ENCODE data around the gene PTH1R.

The PTH1R gene

DNA sequence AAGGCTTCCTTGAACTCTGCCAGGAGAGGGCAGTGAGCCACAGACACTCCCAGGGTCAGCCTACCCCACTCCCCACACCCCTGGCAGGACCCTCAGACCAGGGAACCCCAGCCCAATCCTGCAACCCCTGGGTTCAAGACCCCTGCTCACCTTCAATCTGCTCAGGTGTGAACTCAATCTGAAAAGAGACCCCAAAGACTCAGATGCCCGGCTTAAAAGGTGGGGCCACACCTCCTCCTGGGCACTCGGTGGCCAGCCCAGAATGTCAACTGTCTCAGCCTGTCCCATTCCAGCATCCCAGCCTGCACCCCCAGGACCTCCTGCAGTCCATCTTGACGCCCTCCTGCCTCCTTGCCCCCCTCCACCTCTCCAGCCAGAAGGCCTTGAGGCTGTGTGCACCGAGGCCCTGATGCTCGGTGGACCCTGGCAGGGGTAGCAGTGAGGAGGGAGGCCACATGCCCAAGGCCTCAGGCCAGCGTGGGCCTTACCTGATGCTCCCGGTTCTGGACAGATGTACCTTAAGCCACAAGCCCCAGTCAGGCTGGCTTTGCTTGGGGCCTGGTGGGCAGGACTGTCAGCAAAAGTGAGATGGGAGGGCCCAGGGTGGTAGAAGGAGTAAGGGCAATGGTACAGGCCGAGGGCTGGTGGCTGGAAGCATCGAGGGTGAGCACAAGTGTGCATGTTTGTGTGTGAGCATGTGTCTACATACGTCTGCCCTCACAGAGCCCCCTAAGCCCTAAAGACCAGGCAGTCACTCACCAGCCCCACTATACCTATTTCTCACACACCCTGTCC is 16.5 kb upstream of the PTH1R start:
- no peaks in the 10 kb centered on the region for H3K9me3 ChIP-seq (replicated peaks in 1 of 11)
- no peaks in the 10 kb centered on the region; a peak in 2 of 22 replicates for H4K20me1 ChIP-seq
- peak overlapping the region in 7 of 11 experiments; percentile 7 to 52 (median 37); a peak in 10 of 22 replicates for H3K27ac ChIP-seq
- no peak for TF ChIP-seq Cebpa-rat (IDR thresholded peaks at IDR 0.05)
- no peaks in the 10 kb centered on the region for H3K27me3 ChIP-seq
- H3K4me1 ChIP-seq: peaks cover 7 to 48% (median 33%) of the 10 kb centered on the region in 10 experiments; a peak in 19 of 20 replicates
- peak overlapping the region in 9 of 11 experiments; percentile 50 to 80 (median 71); a peak in 19 of 22 replicates for H3K4me2 ChIP-seq
- no peaks in the 10 kb centered on the region for H3K36me3 ChIP-seq
- no peak overlapping the region for H3K4me3 ChIP-seq
- peak overlapping the region in 1 of 11 experiments; percentile 41; a peak in 1 of 22 replicates for H3K9ac ChIP-seq

DNA sequence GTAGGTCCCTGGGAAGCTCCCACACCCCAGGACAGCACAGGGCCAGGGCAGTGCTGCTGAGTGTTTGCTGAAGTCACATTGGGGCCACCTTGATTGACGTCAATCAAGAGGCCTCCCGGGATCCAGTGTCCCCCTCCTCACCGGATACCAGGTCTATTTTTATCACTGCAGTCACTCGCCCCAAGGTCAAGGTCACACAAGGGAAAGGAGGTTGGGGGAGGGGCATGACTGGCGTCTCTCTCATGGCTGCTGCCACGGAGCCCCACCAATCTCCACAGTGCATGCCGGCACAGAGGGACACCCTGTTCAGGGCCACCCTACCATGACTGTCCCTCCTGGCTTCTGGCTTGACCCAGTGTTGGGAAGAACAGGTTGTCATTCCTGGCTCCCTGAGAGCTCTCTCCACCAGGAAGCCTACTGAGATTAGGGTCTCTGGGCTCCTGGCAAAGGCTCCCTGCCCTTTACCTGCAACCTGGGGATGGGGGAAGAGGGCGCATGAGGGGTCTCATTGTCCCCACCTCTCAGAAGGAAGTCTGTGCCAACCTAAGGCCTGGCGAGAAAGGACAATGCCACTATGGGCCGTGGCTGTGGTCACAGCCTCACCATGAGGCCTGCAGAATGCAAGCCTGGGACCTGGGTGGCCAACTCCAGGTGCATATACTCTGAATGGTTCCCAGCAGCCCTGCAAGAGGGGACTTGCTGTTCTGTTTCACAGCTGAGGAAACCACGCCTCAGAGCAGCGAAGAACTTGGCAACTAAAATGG is 15.7 kb upstream of the PTH1R start:
- no peaks in the 10 kb centered on the region for H3K27me3 ChIP-seq
- H3K9ac ChIP-seq: peak overlapping the region in 1 of 11 experiments; percentile 41; a peak in 1 of 22 replicates
- H3K27ac ChIP-seq: peak overlapping the region in 7 of 11 experiments; percentile 7 to 52 (median 37); a peak in 11 of 22 replicates
- no peaks in the 10 kb centered on the region for H3K9me3 ChIP-seq (replicated peaks in 1 of 11)
- TF ChIP-seq Cebpa-rat (IDR thresholded peaks at IDR 0.05): no peak
- H4K20me1 ChIP-seq: no peaks in the 10 kb centered on the region; a peak in 2 of 22 replicates
- H3K4me3 ChIP-seq: no peak overlapping the region
- H3K4me2 ChIP-seq: peak overlapping the region in 10 of 11 experiments; percentile 26 to 80 (median 70); a peak in 20 of 22 replicates
- peaks cover 7 to 48% (median 33%) of the 10 kb centered on the region in 10 experiments; a peak in 19 of 20 replicates for H3K4me1 ChIP-seq
- H3K36me3 ChIP-seq: no peaks in the 10 kb centered on the region

DNA sequence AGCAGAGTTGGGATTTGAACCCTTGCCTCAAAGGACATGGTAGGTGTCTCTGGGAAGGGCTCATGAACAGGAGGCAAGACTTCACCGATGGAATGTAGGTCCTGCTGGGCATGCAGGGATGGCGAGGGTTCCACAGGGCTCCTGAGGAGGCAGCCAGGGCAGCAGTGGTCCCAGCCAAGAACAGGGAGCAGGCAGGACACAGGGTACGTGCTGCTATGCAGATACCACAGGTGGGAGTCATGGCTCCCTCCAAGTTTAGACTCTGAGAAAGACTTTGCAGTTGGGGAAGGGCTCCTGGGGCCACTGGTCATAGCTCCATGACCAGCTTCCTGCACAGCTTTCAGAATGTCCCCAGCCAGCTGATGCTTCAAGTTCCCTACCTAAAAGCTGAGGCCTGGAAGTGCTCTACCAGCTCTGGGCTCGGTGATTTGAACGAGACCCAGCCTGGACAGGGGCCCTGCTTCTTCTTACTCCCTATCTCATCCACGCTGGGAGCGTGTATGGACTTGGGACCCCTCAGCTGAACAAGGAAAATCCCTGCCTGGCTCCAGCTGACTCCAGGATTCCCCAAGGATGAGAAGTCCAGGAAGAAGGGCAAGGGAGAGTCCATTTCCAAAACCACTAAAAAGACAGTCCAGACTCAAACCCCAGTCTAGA is 15.0 kb upstream of the PTH1R start:
- TF ChIP-seq Cebpa-rat (IDR thresholded peaks at IDR 0.05): no peak
- Histone ChIP-seq H3K4me2 (peak overlapping the region in 9 of 11 experiments; percentile 50 to 80 (median 71); a peak in 18 of 22 replicates), H3K4me1 (peaks cover 7 to 55% (median 36%) of the 10 kb centered on the region in 10 experiments; a peak in 19 of 20 replicates), H3K27me3 (no peaks in the 10 kb centered on the region), H3K9ac (no peak overlapping the region), H3K4me3 (no peak overlapping the region), H4K20me1 (no peaks in the 10 kb centered on the region; a peak in 2 of 22 replicates), H3K27ac (peak overlapping the region in 3 of 11 experiments; percentile 13 to 52 (median 43); a peak in 3 of 22 replicates), H3K9me3 (replicated peaks in 1 of 11) (no peaks in the 10 kb centered on the region), H3K36me3 (no peaks in the 10 kb centered on the region)

DNA sequence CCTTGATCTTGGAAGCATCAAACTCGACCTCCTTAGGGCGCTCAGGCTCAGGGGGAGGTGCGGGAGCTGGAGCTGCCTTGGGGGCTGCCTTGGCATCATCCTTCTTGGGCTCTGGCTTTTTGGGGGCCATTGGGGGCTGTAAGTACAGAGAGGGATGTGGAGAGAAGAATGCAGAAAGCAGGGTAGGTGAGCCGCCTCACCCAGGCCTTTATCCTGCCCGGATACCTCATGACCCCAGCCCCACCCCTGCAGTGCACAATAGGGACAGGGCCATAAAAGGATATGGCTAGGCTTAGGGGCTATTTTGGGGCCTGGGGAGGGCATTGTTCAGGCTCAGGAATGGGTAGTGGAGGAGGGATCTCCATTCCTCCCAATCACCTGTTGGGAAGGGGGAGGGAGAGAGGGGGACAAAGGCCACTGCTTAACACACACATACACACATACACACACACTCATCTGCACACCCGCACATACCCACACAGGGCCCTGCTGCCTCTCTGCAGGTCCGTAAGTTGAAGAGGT is 14.2 kb upstream of the PTH1R start, which contains the start of gene MYL3:
MYL3 (minus strand) TSS at position 184 of the 522 bp plus-strand sequence; CDS start at position 130, 54 bp downstream.
- Histone ChIP-seq H3K4me1 (peaks cover 7 to 63% (median 44%) of the 10 kb centered on the region in 10 experiments; a peak in 19 of 20 replicates), H3K9me3 (replicated peaks in 1 of 11) (no peaks in the 10 kb centered on the region), H4K20me1 (no peaks in the 10 kb centered on the region; a peak in 1 of 22 replicates), H3K4me2 (peak within 1 kb of the TSS in 9 of 11 experiments; percentile 50 to 80 (median 71); a peak in 17 of 22 replicates), H3K9ac (peak within 1 kb of the TSS in 3 of 11 experiments; percentile 2 to 29 (median 24); a peak in 3 of 22 replicates), H3K27ac (peak within 1 kb of the TSS in 4 of 11 experiments; percentile 13 to 52 (median 28); a peak in 3 of 22 replicates), H3K27me3 (no peaks in the 10 kb centered on the region), H3K36me3 (no peaks in the 10 kb centered on the region), H3K4me3 (no peak within 1 kb of the TSS)
- TF ChIP-seq Cebpa-rat (IDR thresholded peaks at IDR 0.05): no peak

DNA sequence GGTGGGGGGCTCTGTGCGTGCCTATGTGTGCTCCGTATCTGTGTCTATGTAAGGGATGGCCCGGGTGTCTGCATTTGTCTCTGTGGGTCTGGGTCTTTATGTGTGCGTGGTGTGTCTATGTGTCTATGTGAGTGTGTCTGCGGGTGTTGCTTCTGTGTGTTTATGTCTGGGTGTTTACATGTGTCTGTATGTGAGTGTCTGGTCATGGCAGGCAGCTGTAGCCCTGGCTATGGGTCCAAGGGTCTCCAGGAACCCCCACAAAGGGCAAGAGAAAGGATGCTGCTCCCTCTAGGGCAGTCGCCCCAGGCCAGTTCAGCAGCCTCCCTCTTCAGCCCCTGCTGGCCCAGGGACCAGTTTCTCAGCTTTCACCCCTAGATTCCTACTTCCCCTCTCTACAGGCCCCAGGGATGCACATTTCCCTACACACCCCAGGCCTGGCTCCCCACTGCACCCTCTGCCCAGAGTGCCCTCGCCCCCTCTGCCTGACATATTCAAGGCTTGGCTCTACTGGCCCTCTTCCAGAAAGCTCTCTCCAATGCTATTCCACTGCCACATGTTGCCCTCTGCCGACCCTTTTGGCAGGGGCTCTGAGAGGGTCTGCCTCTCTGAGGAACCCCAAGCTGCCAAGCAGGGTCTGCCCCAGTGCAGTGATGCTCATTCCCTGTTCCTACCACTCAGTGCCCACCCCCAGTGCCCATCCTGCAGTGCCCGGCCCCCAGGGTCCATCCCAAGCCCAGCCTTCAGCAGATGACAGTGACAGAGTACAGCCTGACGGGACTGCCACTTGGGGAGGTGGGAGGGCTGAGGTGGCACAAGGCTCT is 13.2 kb upstream of the PTH1R start:
- no peak for TF ChIP-seq Cebpa-rat (IDR thresholded peaks at IDR 0.05)
- H3K27me3 ChIP-seq: no peaks in the 10 kb centered on the region
- peak overlapping the region in 6 of 11 experiments; percentile 18 to 50 (median 36); a peak in 7 of 22 replicates for H3K4me2 ChIP-seq
- H3K9ac ChIP-seq: peak overlapping the region in 4 of 11 experiments; percentile 2 to 38 (median 26); a peak in 3 of 22 replicates
- no peaks in the 10 kb centered on the region for H3K36me3 ChIP-seq
- H3K4me1 ChIP-seq: peaks cover 7 to 72% (median 54%) of the 10 kb centered on the region in 10 experiments; a peak in 19 of 20 replicates
- H3K9me3 ChIP-seq (replicated peaks in 1 of 11): no peaks in the 10 kb centered on the region
- no peak overlapping the region for H3K4me3 ChIP-seq
- H3K27ac ChIP-seq: peak overlapping the region in 4 of 11 experiments; percentile 11 to 48 (median 28); a peak in 4 of 22 replicates
- H4K20me1 ChIP-seq: no peaks in the 10 kb centered on the region; a peak in 1 of 22 replicates

DNA sequence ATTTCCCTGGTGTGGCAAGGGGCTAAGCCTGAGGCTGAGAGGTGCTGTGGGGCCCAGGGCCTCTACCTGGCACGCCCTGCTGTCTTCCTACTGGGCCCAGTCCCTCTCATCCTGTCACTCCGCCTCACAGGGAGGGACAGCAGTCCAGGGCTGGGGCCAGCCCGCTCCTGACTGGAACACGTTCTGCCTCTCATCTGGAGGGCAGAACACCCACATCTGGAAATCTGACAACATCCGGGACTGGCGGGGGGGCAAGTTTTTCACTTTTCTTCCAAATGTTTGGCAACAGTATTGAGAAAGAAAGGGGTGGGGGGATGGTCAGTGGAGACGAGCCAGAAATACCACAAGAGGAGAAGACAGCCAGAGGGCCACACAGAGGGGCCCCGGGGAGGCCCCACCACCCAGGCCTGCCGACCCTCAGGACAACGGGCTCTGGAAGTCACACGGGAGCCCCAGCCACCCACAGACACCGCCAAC is 12.5 kb upstream of the PTH1R start:
- no peak for TF ChIP-seq Cebpa-rat (IDR thresholded peaks at IDR 0.05)
- H3K27ac ChIP-seq: peak overlapping the region in 6 of 11 experiments; percentile 7 to 48 (median 21); a peak in 7 of 22 replicates

DNA sequence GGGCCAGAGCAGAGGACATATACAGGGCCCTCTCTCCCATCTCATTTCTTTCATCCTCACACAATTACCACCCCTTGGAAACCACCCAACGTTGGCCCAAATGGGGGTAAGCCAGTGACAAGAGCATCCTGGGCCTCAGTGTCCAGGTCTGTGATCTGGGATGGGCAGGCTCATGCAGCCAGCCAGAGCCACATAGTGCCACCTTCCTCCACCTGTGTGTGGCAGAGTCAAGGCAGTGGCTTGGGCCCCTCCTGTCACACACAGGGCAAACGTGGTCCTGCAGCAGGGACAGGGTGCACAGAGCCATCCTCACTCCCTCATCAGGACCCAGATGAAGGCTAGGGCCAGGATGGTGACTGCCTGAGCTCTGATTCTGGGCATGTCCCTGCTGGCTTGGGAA is 12.0 kb upstream of the PTH1R start:
- TF ChIP-seq Cebpa-rat (IDR thresholded peaks at IDR 0.05): no peak
- peak overlapping the region in 4 of 11 experiments; percentile 11 to 48 (median 27); a peak in 6 of 22 replicates for H3K27ac ChIP-seq
- H3K4me3 ChIP-seq: no peak overlapping the region
- no peaks in the 10 kb centered on the region; a peak in 2 of 22 replicates for H4K20me1 ChIP-seq
- H3K9ac ChIP-seq: peak overlapping the region in 3 of 11 experiments; percentile 2 to 38 (median 29); a peak in 3 of 22 replicates
- H3K27me3 ChIP-seq: no peaks in the 10 kb centered on the region
- H3K4me2 ChIP-seq: peak overlapping the region in 7 of 11 experiments; percentile 14 to 50 (median 31); a peak in 5 of 22 replicates
- no peaks in the 10 kb centered on the region for H3K36me3 ChIP-seq
- H3K9me3 ChIP-seq (replicated peaks in 1 of 11): no peaks in the 10 kb centered on the region
- peaks cover 7 to 78% (median 57%) of the 10 kb centered on the region in 10 experiments; a peak in 19 of 20 replicates for H3K4me1 ChIP-seq

More for the DNA sequence above, 12.5 kb upstream of the PTH1R start:
- Histone ChIP-seq H3K36me3 (no peaks in the 10 kb centered on the region), H3K4me3 (no peak overlapping the region), H3K4me2 (peak overlapping the region in 8 of 11 experiments; percentile 14 to 50 (median 26); a peak in 11 of 22 replicates), H3K9ac (peak overlapping the region in 3 of 11 experiments; percentile 2 to 38 (median 29); a peak in 4 of 22 replicates), H3K9me3 (replicated peaks in 1 of 11) (no peaks in the 10 kb centered on the region), H3K4me1 (peaks cover 7 to 79% (median 58%) of the 10 kb centered on the region in 10 experiments; a peak in 19 of 20 replicates), H4K20me1 (no peaks in the 10 kb centered on the region; a peak in 2 of 22 replicates), H3K27me3 (no peaks in the 10 kb centered on the region)

Measured in BLaER1 treated with 17β-estradiol and CSF1 and Interleukin-3, amounts not matched to agents 10 nM and 100 nM (cell line).